HG03196 (cell line): Measurements from ENCODE around the gene HYDIN.
"Not testable (repeated sequence)": the region's sequence is repeated elsewhere in the genome, so short reads cannot be mapped to it uniquely, and the experiment has no call there.

Source experiments
- ATAC-seq: cut with Tn5 transposase; IDR thresholded peaks from one replicate; pipeline ENCODE4 v1.9.1; 2021; ENCODE audit not compliant: unreplicated experiment

The HYDIN gene

GRCh38 chr16:71009440-71010223 is 220.9 kb downstream of the HYDIN start:
- not testable (repeated sequence) for ATAC-seq

- not testable (repeated sequence) for ATAC-seq
Observed at GRCh38 chr16:71006516-71006915, 224.0 kb downstream of the HYDIN start.

DNA sequence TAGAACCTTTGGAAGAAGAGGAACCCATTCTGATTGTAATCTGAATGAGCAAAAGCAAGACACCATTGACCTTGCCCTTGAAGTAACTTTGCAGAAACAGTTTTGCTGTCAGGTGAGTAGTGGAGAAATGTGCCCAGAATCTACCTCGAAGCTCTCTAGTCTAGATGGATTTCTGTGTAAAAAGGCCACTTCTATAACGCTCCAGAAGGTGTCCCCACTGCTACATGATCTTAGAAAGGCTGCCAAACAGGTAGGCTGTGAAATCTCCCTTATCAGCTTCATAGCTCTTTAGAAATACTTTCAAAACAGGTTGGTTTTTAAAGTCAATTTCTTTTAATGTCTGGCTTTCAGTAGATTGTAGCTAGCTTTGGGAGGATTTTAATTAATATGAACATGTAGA is 230.8 kb downstream of the HYDIN start:
- ATAC-seq, result not testable (repeated sequence)

- ATAC-seq, result not testable (repeated sequence)
Observed at GRCh38 chr16:70995799-70996198, 234.7 kb downstream of the HYDIN start.

DNA sequence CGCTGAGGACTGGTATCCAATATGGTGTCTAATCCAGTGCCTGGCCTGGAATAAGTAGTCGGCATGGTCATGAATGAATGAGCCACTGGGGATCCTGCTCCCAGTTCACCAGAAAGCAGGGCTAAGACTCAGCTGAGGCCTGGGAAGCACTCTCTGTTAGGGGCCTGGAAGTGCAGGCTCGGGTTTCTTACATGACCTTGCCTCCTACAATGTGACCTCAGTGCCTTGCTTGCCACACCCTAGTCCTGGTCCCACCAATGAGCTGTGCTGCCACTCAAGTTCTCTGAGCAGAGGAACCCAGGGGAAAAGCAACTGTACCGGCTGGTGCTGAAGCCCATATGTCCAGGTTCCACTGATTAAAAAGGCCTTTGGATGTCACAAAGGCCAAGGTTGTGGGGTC is 238.0 kb downstream of the HYDIN start:
- not testable (repeated sequence) for ATAC-seq

- not testable (repeated sequence) for ATAC-seq
Observed at GRCh38 chr16:70987019-70987715, 243.4 kb downstream of the HYDIN start.

DNA sequence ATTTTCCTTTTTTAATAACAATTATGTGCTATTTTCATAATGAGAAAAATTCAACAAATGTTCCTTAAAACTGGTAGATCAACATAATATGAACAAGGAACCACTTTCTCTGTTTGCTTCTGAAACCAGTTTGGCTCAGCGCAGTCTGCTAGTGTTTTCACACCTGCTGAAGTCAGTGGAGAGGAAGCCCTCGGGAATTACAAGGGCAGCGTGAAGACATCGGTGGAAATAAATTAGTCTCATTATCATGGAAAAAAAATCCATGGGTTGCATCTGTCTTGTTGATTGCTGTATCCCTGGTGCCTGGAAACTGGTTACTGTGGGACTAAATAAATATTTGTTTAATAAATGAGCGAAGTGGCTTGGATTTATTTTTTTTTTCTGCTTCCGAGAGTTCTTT is 245.8 kb downstream of the HYDIN start:
- ATAC-seq, result not testable (repeated sequence)

DNA sequence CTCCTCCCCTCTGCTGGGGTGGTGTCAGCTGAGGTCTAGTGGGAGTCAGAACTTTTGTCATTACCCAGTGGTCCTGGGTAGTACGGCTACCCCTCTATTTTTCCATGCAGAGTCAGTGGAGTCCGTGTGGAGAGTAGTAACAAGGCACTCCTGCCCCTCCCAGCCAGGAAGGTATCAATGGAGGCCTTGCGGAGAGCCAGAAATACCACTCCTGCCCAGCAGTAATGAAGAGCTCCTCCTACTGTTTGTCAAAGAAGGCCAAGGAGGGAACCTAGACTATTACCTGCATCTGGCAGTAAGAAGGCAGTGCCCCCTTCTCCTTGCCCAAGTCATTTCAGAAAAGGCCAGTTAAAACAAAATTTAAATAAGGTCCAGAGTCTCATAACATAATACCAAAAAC is 262.2 kb downstream of the HYDIN start:
- ATAC-seq, result not testable (repeated sequence)

DNA sequence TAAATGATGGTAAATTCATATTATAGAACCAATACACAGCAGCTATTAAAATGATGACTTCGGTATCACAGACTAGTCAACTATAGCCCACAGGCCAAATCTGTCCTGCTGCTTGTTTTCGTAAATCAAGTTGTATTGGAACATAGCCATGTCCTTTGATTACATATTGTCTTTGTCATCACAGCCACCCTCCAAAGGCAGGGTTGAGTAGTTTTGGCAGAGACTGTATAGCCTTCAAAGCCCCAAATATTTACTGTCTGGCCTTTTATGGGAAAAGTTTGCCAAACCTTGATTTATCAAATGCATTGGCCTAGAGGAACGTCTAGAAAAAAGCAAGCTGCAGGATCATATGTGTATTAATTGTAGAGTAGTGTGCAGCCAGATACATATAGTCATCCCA is 270.4 kb downstream of the HYDIN start:
- ATAC-seq, result not testable (repeated sequence)

DNA sequence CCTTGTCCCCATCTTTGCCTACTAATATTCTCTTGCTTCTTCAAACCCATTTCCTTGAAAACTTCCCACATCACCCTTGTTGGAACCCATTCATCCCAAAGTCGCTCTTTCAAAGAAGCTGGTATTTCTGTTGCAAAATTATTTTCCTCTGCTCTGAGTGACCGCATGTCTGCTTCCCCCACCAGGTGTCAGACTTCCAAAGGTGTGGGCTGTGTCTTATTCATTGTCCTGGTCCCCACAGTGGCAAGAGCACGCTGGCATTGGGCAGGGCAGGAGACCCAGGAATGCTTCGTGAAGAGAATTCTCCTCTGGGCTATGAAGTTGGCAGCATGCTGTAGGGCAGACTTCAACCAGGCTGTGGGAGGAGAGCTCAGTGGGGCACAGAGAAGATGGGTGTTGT is 275.6 kb downstream of the HYDIN start:
- not testable (repeated sequence) for ATAC-seq

GRCh38 chr16:70953824-70954223 is 276.7 kb downstream of the HYDIN start:
- not testable (repeated sequence) for ATAC-seq

- ATAC-seq, result not testable (repeated sequence)
Observed at GRCh38 chr16:70943551-70943950, 287.0 kb downstream of the HYDIN start.

DNA sequence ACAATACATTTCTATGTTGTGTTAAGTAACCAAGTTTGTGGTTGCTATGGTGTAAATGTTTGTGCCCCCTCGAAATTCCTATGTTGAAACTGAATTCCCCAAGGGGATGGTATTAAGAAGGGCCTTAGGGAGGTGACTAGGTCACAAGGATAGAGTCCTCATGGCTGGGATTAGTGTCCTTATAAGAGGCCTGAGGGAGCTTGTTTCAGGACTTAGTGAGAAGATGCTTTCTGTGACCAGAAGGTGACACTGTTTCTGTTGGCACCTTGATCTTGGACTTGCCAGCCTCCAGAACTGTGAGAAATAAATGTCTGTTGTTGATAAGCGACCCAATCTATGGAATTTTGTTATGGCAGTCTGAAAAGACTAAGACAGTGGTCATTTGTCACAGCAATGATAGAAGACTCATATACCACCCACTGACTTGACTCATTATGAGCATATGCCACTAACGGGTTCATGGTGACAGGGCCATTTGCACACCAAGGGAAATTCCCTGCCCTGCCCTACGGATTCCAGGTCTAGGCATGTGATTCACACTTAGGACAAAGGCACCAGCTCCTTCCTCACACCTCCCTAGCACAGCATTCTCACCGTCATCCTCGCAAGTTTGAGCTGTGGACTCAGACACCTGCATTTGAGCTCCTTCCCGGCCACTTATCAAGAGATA is 290.7 kb downstream of the HYDIN start:
- not testable (repeated sequence) for ATAC-seq

DNA sequence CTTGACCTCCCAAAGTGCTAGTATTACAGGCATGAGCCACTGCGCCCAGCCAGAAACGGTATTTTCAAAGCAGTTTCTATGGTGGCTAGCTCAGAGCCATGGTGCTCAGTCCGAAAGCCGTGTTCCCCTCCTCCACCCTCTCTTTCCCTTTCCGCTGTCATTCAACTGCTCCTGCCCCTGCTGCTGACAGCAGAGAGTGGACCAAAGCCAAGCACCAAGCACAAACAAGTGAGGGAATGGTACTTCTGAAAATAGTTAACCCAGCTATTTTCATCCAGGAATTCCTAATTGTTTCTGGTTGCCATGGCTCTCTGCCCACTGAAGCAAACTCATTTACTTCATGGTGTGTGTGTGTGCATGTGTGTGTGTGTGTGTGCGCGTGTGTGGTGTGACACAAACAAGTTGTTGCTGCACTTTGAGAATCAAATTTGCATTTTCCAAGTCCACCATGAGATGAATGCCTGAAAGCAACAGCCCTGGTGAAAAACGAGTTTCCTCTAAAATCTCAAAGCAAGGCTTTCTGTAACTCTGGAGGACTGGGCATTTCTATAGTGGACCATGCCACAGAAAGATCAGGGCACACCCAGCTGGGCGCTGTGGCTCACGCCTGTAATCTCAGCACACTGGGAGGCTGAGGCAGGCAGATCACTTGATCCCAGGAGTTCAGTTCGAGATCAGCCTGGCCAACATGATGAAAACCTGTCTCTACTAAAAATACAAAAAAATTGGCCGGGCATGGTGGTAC is 293.6 kb downstream of the HYDIN start:
- not testable (repeated sequence) for ATAC-seq

- ATAC-seq, result not testable (repeated sequence)
Observed at GRCh38 chr16:70935325-70935724, 295.2 kb downstream of the HYDIN start.

- not testable (repeated sequence) for ATAC-seq
Observed at GRCh38 chr16:70933746-70934145, 296.8 kb downstream of the HYDIN start.

DNA sequence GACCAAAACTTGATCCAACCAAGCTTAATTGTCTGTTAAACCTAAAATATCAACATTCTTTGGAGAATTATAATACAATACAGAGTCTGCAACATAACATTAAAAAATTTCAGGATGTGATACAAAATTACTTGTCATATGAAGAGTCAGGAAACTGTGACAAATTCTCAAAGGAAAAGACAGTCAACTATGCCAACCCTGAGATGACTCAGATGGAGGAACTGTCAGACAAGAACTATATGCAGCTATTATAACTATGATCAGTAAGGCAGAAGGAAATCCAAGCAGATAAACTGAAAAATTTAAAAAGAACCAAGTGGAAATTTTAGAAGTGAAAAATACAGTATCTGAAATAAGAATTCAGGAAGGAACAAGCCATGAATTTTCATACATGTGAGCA is 299.8 kb downstream of the HYDIN start:
- not testable (repeated sequence) for ATAC-seq

DNA sequence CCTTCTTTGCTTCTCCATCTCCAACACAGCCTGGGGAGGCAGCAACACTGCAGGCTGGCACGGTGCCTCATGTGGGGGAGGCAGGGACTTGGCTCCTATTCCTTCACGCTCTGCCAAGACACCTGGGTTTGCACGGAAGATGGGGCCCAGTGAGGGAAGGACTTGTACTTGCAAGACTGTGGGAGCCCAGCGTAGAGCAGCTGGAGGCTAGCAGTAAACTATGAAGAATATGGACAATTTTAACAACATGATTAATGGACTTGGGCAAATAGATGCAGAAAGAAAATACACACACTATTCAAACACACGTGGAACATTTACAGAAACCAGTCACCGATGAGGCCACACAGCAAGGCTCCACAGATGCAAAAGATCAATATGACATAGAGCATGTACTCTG is 308.4 kb downstream of the HYDIN start:
- ATAC-seq, result not testable (repeated sequence)

- not testable (repeated sequence) for ATAC-seq
Observed at GRCh38 chr16:70920661-70921060, 309.9 kb downstream of the HYDIN start.

DNA sequence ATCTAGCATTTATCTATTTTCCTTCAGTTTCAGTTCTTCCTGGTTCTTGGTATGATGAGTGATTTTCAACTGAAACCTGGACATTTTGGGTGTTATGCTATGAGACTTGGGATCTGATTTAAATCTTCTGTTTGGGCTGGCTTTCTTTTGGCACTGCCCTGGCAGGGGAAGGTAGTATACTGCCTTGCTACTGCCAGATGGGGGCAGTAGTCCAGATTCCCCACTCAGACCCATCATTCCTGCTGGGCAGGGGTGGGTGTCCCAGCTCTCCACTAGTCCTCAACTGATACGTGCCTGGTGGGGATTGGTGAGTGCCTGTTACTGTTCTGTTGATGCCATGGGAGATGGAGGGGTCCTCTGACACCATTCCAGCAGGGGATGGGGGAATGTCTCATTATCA is 342.3 kb downstream of the HYDIN start:
- not testable (repeated sequence) for ATAC-seq

DNA sequence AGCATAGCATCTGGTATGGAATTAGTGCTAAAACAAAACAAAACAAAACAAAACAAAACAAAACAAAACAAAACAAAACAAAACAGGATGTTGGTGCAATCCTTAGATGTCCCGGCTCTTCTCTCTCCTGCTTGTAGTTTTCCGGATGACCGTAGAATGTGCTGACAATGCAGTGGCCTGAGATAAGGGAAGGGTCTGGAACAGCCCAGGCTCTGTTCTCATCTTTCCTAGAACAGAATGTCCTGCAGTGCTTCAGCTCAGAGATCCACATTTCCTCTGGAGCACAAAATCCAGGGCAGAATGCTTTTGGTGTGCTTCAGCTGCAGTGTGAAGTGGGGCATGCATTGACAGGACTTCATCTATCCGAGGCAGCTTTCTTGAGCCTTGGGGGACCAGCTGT is 345.9 kb downstream of the HYDIN start:
- ATAC-seq, result not testable (repeated sequence)
